ES-I3 (cell line): ENCODE results near the gene PKP4.

Experiments
- H3K36me3 ChIP-seq: 2 replicates; pipeline ENCODE4 v1.6.1; 2013; ENCODE audit warnings: mild to moderate bottlenecking, low read length, control low read depth, moderate library complexity; ENCODE audit not compliant: insufficient read depth
- H3K4me1 ChIP-seq: 2 replicates; pipeline ENCODE4 v1.6.1; 2013; ENCODE audit warnings: mild to moderate bottlenecking, control low read depth, low read length; ENCODE audit not compliant: insufficient read depth
- H3K9ac ChIP-seq: 2 replicates; pipeline ENCODE4 v1.6.1; 2013; ENCODE audit warnings: low read depth, mild to moderate bottlenecking, low read length, moderate library complexity
- H3K9me3 ChIP-seq: 2 replicates; pipeline ENCODE4 v1.6.1; 2013; ENCODE audit warnings: mild to moderate bottlenecking, low read length, moderate library complexity; ENCODE audit not compliant: control insufficient read depth, insufficient read depth

Gene PKP4

DNA sequence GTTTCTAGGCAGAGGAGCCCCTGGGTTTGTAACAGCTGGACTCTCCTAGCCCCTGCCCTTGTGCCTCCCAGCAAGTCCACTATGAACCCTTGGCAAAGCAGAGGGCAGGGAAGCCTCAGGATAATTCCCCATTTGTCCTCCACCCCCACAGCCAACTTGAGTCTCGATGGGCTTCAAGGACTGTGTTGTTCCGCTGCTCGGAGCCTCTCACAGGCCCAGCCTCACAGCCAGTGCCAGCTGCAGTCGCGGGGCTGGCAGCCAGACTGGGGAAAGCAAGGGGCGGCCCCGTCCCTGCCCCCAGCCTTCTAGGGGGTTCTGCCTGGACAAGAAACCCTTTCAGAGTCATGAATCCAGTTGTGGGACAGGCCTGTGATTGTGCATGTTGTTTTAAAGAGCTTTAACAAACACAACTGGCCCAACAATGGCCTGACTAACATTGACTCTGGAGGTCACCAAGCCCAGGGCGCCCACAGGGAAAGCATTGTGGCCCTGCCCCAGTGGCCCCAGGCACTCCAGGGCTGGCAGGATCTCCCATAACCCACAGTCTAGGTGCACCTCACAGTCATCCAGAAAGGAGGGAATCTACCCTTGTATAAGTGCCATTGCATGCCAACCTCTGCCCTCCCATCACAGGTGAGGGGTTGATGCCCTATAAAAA, 266.6 kb downstream of the PKP4 start:
- no peak overlapping the region for H3K9ac ChIP-seq
- no peaks in the 10 kb centered on the region for H3K9me3 ChIP-seq
- H3K36me3 ChIP-seq, result no peaks in the 10 kb centered on the region
- peaks cover 10% of the 10 kb centered on the region; the same call in 1 of the 2 replicates for H3K4me1 ChIP-seq

DNA sequence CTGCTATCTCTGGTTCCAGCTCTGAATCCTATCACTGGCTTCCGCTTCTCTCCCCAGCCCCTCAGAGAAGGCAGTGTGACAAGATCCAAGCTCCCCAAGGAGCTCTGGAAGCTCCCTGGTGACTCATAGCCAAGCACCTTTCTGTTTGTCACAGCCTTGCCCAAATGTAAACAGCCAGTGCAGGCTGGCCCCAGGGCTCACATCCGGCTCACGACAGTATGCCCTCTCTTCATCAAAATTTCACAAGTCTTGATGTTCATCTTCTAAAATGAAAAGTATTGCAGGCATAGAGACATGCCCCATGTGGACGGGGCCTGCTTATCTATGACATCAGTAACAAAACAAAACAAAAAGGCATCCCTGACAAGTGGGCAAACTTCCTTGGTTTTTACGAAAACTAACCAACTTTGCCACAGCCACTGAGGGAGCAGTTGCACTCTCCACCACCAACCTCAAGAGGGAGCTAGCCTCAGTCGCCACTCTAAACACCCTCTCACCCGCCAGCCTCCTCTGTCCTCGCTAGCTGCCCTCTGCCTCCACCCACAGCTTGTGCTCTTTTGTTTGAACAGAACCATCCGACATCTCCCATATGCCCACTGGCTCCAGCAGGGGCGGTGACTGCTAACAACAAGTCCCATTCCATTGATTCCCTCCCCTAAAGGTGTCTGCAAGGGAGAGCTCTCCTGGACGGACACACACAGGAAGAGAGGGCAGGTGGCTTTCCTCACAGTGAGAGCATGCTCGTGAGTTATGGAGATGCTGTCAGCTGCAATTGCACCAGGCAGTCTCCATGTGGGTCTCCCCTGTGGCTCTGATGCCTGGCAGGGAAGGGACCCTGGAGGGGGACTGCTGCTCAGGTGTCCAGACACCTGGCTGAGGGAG, 267.4 kb downstream of the PKP4 start:
- Histone ChIP-seq H3K4me1 (peaks cover 10% of the 10 kb centered on the region; the same call in 1 of the 2 replicates), H3K9me3 (no peaks in the 10 kb centered on the region), H3K9ac (no peak overlapping the region), H3K36me3 (no peaks in the 10 kb centered on the region)

DNA sequence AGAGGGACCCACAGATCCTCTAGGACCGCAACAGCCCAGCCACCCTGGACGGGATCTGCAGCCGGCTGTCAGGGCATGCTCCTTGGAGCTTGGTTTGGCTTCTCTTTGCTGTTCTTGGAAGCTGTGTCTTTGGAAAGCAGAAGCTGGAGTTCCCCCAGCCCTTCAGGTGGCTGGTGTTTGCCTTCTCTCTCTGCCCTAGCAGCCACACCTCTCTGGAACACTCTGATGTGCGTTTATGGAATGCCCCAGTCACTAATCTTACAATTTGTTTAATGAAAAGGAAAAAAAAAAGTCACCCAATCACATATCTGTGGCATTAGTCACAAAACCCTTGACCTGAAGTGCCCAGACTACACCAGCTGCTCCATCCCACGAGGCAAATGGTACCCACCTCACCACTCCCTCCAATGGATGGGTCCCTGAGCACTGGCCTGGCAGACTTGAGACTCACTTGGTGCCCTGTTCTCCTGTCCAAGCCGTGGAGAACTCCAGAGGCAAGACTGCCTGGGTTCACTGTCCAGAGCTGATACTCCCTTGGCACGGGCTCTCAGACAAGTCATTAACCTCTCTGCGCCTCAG, 268.1 kb downstream of the PKP4 start:
- Histone ChIP-seq H3K9me3 (no peaks in the 10 kb centered on the region), H3K36me3 (no peaks in the 10 kb centered on the region), H3K9ac (no peak overlapping the region), H3K4me1 (peaks cover 10% of the 10 kb centered on the region; the same call in 1 of the 2 replicates)

DNA sequence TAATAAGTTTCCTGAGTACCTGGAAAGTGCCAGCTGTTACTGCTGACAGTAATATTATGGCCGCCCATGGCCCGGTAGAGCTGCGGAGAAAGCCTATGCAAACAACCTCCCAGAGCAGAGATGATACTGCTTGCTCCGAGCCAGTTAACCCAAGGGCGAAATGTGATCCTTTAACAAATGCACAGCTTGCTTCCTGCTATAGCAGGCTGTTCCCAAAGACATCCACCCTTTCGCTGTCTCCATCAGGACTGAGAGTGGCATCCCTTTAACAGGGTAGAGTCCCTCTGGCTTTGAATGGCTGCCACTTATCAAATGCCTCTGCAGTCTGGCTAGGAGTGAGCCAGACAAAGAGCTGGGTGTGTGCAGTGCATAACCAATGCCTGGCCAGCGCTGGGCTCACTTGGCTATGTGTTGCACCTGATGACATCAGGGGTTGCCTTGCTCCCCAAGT, 268.7 kb downstream of the PKP4 start:
- Histone ChIP-seq H3K9me3 (no peaks in the 10 kb centered on the region), H3K36me3 (no peaks in the 10 kb centered on the region), H3K4me1 (peaks cover 10% of the 10 kb centered on the region; the same call in 1 of the 2 replicates), H3K9ac (no peak overlapping the region)

DNA sequence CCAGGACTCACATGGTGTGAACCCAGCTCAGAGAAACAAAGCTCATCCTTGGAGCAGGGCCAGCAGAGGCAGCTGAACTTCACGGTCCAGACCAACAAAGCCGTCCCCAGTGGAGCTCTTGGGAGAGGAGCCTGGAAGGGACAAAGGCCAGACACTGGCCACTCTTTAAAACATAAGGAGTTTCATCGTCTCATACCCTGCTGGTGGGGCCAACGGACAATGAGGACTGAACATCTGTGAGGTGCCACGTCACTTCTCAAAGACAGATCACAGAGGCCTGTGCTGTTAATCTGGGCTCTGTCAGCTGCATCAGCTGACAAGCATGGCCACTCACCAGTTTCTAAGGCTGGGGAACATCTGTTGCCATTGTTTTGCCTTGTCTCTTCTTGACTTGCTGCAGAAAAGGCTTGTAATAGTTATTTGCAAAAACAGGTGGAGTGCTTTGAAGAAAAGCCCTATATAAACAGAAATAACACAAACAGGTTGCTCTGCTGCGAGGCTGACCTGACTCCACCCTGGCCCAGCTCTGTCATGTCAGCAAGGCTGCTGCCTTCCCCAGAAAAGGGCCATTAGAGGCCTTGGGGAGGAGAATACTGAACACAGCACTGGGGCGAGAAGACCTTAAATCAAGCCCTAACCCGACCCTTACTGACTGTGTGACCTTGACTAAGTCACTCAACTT, 270.3 kb downstream of the PKP4 start:
- H3K9ac ChIP-seq, result no peak overlapping the region

DNA sequence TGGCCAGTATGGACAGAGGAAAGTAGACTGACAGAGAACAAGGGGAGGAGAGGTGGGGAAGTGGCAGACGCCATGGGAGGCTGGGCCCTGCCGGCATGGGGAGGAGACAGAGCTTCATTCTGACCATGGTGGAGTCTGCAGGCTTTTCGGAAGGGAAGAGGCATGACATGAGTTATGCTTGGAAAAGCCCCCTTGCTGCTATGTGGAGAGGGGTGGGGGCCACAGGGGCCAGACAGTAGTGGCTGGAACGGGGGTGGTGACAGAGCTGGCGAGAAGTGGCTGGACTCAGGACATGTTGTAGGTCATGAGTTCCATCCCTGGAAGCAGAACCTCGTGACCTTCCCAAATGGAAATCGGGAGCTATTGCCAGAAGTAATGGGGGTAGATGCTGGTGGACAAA, 271.7 kb downstream of the PKP4 start:
- H3K4me1 ChIP-seq, result peaks cover 12% of the 10 kb centered on the region
- no peaks in the 10 kb centered on the region for H3K9me3 ChIP-seq
- H3K36me3 ChIP-seq, result no peaks in the 10 kb centered on the region
- H3K9ac ChIP-seq, result no peak overlapping the region

More for the DNA sequence above, 270.3 kb downstream of the PKP4 start:
- no peaks in the 10 kb centered on the region for H3K9me3 ChIP-seq
- no peaks in the 10 kb centered on the region for H3K36me3 ChIP-seq
- H3K4me1 ChIP-seq, result peaks cover 10% of the 10 kb centered on the region; the same call in 1 of the 2 replicates

DNA sequence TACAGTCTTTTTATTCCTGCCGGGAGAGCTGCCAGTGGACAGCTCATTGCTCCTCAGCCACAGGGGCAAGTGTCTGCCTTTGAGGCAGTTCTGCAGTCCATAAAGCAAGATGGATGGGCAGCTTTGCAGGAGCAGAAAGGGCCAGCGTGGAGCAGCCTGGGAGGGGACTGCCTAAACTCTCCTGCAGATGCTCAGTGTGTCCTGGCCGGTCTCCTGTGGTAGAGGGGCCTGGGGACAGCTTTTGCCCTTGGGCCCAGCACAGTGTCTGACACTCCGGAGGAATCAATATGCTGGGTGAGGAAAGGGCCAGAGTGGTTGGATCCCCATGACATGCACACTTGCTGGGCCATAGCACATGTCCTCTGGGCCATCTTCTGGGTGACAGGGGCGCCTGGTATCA, 272.7 kb downstream of the PKP4 start:
- H3K9me3 ChIP-seq, result no peaks in the 10 kb centered on the region
- no peaks in the 10 kb centered on the region for H3K36me3 ChIP-seq
- H3K4me1 ChIP-seq, result peaks cover 8% of the 10 kb centered on the region
- H3K9ac ChIP-seq, result no peak overlapping the region

DNA sequence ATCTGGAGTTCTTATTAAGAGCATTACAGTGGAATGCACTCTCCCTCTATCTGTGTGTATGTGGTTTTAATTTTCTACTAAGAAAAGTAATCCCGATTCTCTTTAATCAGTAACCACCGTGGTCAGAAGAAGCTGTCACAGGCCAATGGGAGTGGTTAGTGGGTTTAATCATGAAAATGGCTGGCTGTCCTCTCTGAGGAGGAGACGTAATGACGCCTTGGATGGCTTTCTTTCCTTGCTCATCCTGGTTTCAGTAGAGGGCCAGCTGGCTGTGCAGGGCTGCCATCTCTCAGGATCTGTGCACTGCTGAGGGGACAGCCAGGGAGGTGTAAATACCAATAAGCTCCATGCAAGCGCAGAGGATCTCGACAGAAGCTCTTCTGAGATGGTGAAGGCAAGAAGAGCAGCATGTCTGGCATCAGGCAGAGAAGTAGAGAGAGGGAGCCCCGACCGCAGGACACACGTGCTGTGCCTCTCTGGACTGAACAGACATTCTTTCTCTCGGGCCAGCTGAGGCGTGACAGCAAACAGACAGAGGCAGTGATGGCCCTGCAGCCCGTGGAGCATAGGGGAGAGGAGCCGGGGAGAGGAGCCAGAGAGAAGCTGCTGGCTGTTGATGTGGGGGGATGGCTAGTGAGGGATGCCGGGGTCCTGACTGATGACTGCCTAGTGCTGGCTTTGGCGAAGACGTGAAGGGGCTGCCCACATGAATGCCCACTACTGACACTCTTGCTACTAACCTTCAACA, 273.3 kb downstream of the PKP4 start:
- Histone ChIP-seq H3K9me3 (no peaks in the 10 kb centered on the region), H3K9ac (no peak overlapping the region), H3K36me3 (no peaks in the 10 kb centered on the region), H3K4me1 (peaks cover 8% of the 10 kb centered on the region)

DNA sequence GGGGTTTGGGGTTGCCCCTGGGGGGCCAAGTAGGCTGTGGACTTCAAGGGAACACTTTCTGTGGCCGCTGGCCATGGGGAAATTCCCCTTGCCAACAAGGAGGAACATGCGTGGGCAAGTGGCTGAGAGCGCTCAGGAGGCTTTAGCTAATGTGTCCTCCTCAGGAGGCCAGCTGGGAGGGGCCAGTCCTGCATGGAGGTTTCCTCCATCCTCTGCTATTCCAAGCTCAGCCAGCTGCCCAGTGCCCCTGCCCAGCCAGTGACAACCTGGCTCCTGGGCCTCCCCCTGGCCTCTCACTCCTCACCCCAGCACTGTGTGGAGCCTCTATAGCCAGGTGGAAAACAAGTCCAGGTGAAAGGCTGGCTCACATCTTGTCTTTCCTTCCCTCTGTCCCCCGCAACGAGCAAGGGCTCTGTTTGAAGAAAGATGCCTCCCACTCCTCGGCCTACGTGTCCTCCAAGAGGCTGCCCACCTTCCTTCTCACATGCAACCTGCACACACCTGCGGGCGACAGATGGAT, 273.9 kb downstream of the PKP4 start:
- peaks cover 5% of the 10 kb centered on the region for H3K4me1 ChIP-seq
- H3K36me3 ChIP-seq, result no peaks in the 10 kb centered on the region
- H3K9me3 ChIP-seq, result no peaks in the 10 kb centered on the region
- no peak overlapping the region for H3K9ac ChIP-seq

DNA sequence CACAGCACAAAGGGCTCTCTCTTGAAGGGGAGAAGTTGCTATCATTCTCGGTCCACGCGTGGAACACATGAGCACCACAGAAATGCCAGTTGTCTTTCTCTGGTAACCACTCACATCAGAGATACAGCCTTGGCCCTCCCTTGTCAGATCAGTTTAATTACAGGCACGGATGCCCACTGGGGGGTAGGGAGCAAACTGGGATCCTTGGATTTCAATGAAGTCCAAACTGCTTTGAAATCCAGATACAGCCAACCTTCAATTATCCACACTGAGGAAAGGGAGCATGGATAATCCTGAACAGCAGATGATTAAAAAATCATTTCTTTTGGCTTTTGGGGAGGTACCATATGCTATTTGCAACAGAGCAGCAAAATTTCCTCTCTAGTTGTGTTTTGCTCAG, 274.6 kb downstream of the PKP4 start:
- Histone ChIP-seq H3K9me3 (no peaks in the 10 kb centered on the region), H3K36me3 (no peaks in the 10 kb centered on the region)

More for the DNA sequence above, 274.6 kb downstream of the PKP4 start:
- Histone ChIP-seq H3K4me1 (peaks cover 3% of the 10 kb centered on the region; the same call in 1 of the 2 replicates), H3K9ac (no peak overlapping the region)
